Trophoblast cell (in vitro differentiated cells and primary cell): ENCODE results near the gene LNPK.
A peak's percentile ranks its signal among the peaks of the same experiment; 100 is the strongest.

ENCODE experiments used
- DNase-seq, 2 donors: peaks; one replicate each; pipeline ENCODE4 v3.0.0-alpha.2; 2016
- H2AFZ ChIP-seq: 2 replicates; pipeline ENCODE4 v1.6.1; 2013; ENCODE audit warnings: low read length, moderate library complexity, mild to moderate bottlenecking; ENCODE audit not compliant: insufficient read depth, poor library complexity
- H2AK5ac ChIP-seq: 2 replicates; pipeline ENCODE4 v1.6.1; 2013; ENCODE audit warnings: mild to moderate bottlenecking, low read length
- H2BK120ac ChIP-seq: 2 replicates; pipeline ENCODE4 v1.6.1; 2013; ENCODE audit warnings: low read length, mild to moderate bottlenecking, moderate library complexity; ENCODE audit not compliant: insufficient read depth, poor library complexity
- H2BK12ac ChIP-seq: 2 replicates; pipeline ENCODE4 v1.6.1; 2013; ENCODE audit warnings: mild to moderate bottlenecking, low read length, moderate library complexity
- H2BK5ac ChIP-seq: 2 replicates; pipeline ENCODE4 v1.6.1; 2013; ENCODE audit warnings: low read length, low read depth, moderate library complexity, mild to moderate bottlenecking; ENCODE audit not compliant: poor library complexity
- H3K14ac ChIP-seq: 2 replicates; pipeline ENCODE4 v1.6.1; 2013; ENCODE audit warnings: mild to moderate bottlenecking, low read length
- H3K18ac ChIP-seq: 2 replicates; pipeline ENCODE4 v1.6.1; 2013; ENCODE audit warnings: mild to moderate bottlenecking, low read length
- H3K23ac ChIP-seq: 2 replicates; pipeline ENCODE4 v1.6.1; 2013; ENCODE audit warnings: low read length
- H3K27ac ChIP-seq: 2 replicates; pipeline ENCODE4 v1.5.1; 2013; ENCODE audit warnings: low read depth, mild to moderate bottlenecking, inconsistent platforms, low read length, moderate library complexity
- H3K27me3 ChIP-seq: 2 replicates; pipeline ENCODE4 v1.6.1; 2013; ENCODE audit warnings: inconsistent platforms, mild to moderate bottlenecking, low read length, moderate library complexity; ENCODE audit not compliant: insufficient read depth
- H3K36me3 ChIP-seq, 2 experiments: 1 replicate in 1 of 2; 2 replicates in 1 of 2; pipeline ENCODE4 v1.6.1; 2013; ENCODE audit warnings: low read length in 2 of 2, mild to moderate bottlenecking in 2 of 2, moderate library complexity in 1 of 2; ENCODE audit not compliant: insufficient read depth in 2 of 2, control insufficient read depth in 1 of 2
- H3K4ac ChIP-seq: 2 replicates; pipeline ENCODE4 v1.6.1; 2013; ENCODE audit warnings: low read depth, mild to moderate bottlenecking, low read length, moderate library complexity
- H3K4me1 ChIP-seq, 2 experiments: 1 replicate in 1 of 2; 2 replicates in 1 of 2; pipeline ENCODE4 v1.6.1; 2013; ENCODE audit warnings: low read length in 2 of 2, mild to moderate bottlenecking in 2 of 2, moderate library complexity in 1 of 2; ENCODE audit not compliant: insufficient read depth in 2 of 2, control insufficient read depth in 1 of 2
- H3K4me2 ChIP-seq: 2 replicates; pipeline ENCODE4 v1.6.1; 2013; ENCODE audit warnings: inconsistent platforms, mild to moderate bottlenecking, low read length, moderate library complexity
- H3K4me3 ChIP-seq: 2 replicates; pipeline ENCODE4 v1.5.1; 2013; ENCODE audit warnings: mild to moderate bottlenecking, low read depth, low read length, inconsistent platforms
- H3K79me1 ChIP-seq: one replicate; pipeline ENCODE4 v1.6.1; 2013; ENCODE audit warnings: low read length
- H3K79me2 ChIP-seq: 2 replicates; pipeline ENCODE4 v1.6.1; 2013; ENCODE audit warnings: low read length, mild to moderate bottlenecking; ENCODE audit not compliant: control insufficient read depth, insufficient read depth, poor library complexity
- H3K9ac ChIP-seq: 2 replicates; pipeline ENCODE4 v1.6.1; 2013; ENCODE audit warnings: mild to moderate bottlenecking, low read length
- H3K9me3 ChIP-seq: 2 replicates; pipeline ENCODE4 v1.6.1; 2013; ENCODE audit warnings: low read depth, mild to moderate bottlenecking, control low read depth, inconsistent platforms, low read length; ENCODE audit not compliant: insufficient read depth
- H4K12ac ChIP-seq: 2 replicates; pipeline ENCODE4 v1.6.1; 2013; ENCODE audit warnings: low read depth, mild to moderate bottlenecking, low read length, moderate library complexity
- H4K8ac ChIP-seq: 2 replicates; pipeline ENCODE4 v1.6.1; 2013; ENCODE audit warnings: low read depth, mild to moderate bottlenecking, low read length, moderate library complexity
- H4K91ac ChIP-seq: one replicate; pipeline ENCODE4 v1.6.1; 2013; ENCODE audit warnings: low read depth, mild to moderate bottlenecking, low read length, moderate library complexity
- WGBS: extraction: QIAGEN DNeasy Blood & Tissue Kit; methylation state at CpG from one replicate; pipeline ENCODE4 v1.1.7; 2013; ENCODE audit warnings: missing lambda C conversion rate; ENCODE audit not compliant: insufficient read length, insufficient coverage; ENCODE audit errors: extremely low coverage; 5-methylcytosine and 5-hydroxymethylcytosine counted together

LNPK gene

GRCh38 chr2:176020400-176020799, 18.3 kb upstream of the LNPK start:
- no peak for DNase-seq
- H3K14ac ChIP-seq: no peak overlapping the region
- no peaks in the 10 kb centered on the region for H3K27me3 ChIP-seq
- H2AFZ ChIP-seq: no peak overlapping the region
- H3K9ac ChIP-seq: no peak overlapping the region
- no peak overlapping the region for H2BK12ac ChIP-seq
- H3K4me3 ChIP-seq: no peak overlapping the region
- H3K36me3 ChIP-seq: no peaks in the 10 kb centered on the region
- no peak overlapping the region for H3K4me2 ChIP-seq
- H3K79me2 ChIP-seq: no peaks in the 10 kb centered on the region
- no peaks in the 10 kb centered on the region for H3K9me3 ChIP-seq
- H2BK120ac ChIP-seq: no peak overlapping the region
- no peak overlapping the region for H2BK5ac ChIP-seq
- H3K27ac ChIP-seq: no peak overlapping the region
- H2AK5ac ChIP-seq: no peak overlapping the region
- no peaks in the 10 kb centered on the region for H3K79me1 ChIP-seq
- no peak overlapping the region for H3K23ac ChIP-seq
- no peak overlapping the region for H3K18ac ChIP-seq
- no peak overlapping the region for H4K91ac ChIP-seq
- H4K12ac ChIP-seq: no peak overlapping the region
- H3K4ac ChIP-seq: no peak overlapping the region
- H3K4me1 ChIP-seq: peaks cover 0 to 2% of the 10 kb centered on the region in 2 experiments
- WGBS: no CpG with 5 or more reads among the region's 6 CpGs
- no peak overlapping the region for H4K8ac ChIP-seq

- Histone ChIP-seq H3K9me3 (no peaks in the 10 kb centered on the region), H3K14ac (no peak overlapping the region), H2AFZ (no peak overlapping the region), H2AK5ac (no peak overlapping the region), H4K12ac (no peak overlapping the region), H3K36me3 (no peaks in the 10 kb centered on the region), H3K79me2 (no peaks in the 10 kb centered on the region), H2BK120ac (no peak overlapping the region), H3K23ac (no peak overlapping the region), H2BK5ac (no peak overlapping the region), H3K4me1 (peaks cover 0 to 2% of the 10 kb centered on the region in 2 experiments), H3K4ac (no peak overlapping the region), H3K27ac (no peak overlapping the region), H3K4me3 (no peak overlapping the region), H3K9ac (no peak overlapping the region), H4K8ac (no peak overlapping the region), H3K27me3 (no peaks in the 10 kb centered on the region), H3K79me1 (no peaks in the 10 kb centered on the region), H3K18ac (no peak overlapping the region), H3K4me2 (no peak overlapping the region), H4K91ac (no peak overlapping the region), H2BK12ac (no peak overlapping the region)
- no peak for DNase-seq
- WGBS: no CpG with 5 or more reads among the region's 1 CpG
These were observed 16.6 kb upstream of the LNPK start for GRCh38 chr2:176018708-176019107.

- no peak overlapping the region for H3K27ac ChIP-seq
- no peak overlapping the region for H2AFZ ChIP-seq
- no peak overlapping the region for H3K14ac ChIP-seq
- H3K23ac ChIP-seq: no peak overlapping the region
- H2AK5ac ChIP-seq: no peak overlapping the region
- no peak overlapping the region for H3K4me3 ChIP-seq
- no peaks in the 10 kb centered on the region for H3K4me1 ChIP-seq
- H3K79me2 ChIP-seq: no peaks in the 10 kb centered on the region
- H4K8ac ChIP-seq: no peak overlapping the region
- H3K9ac ChIP-seq: no peak overlapping the region
- no peak overlapping the region for H2BK120ac ChIP-seq
- H2BK5ac ChIP-seq: no peak overlapping the region
- H3K4me2 ChIP-seq: peak overlapping the region; percentile 27
- H3K79me1 ChIP-seq: no peaks in the 10 kb centered on the region
- WGBS: 100% methylated on average over 2 of the region's 2 CpGs
- H2BK12ac ChIP-seq: no peak overlapping the region
- H4K91ac ChIP-seq: no peak overlapping the region
- no peaks in the 10 kb centered on the region for H3K27me3 ChIP-seq
- H4K12ac ChIP-seq: no peak overlapping the region
- DNase-seq: no peak
- no peak overlapping the region for H3K18ac ChIP-seq
- no peaks in the 10 kb centered on the region for H3K36me3 ChIP-seq
- no peaks in the 10 kb centered on the region for H3K9me3 ChIP-seq
- no peak overlapping the region for H3K4ac ChIP-seq
These were observed 7.4 kb upstream of the LNPK start for GRCh38 chr2:176009445-176009844.

- Histone ChIP-seq H3K14ac (no peak overlapping the region), H3K9ac (no peak overlapping the region), H3K4me2 (no peak overlapping the region), H2BK12ac (no peak overlapping the region), H4K91ac (no peak overlapping the region), H3K4me3 (no peak overlapping the region), H3K18ac (no peak overlapping the region), H3K36me3 (no peaks in the 10 kb centered on the region), H3K4me1 (peaks cover 5 to 8% of the 10 kb centered on the region in 2 experiments), H2BK120ac (no peak overlapping the region), H2AK5ac (no peak overlapping the region), H4K8ac (no peak overlapping the region), H3K79me1 (peaks cover 12% of the 10 kb centered on the region), H2AFZ (no peak overlapping the region), H3K23ac (no peak overlapping the region), H3K4ac (no peak overlapping the region), H3K79me2 (peaks cover 2% of the 10 kb centered on the region), H3K27me3 (no peaks in the 10 kb centered on the region), H2BK5ac (no peak overlapping the region), H3K9me3 (no peaks in the 10 kb centered on the region), H4K12ac (no peak overlapping the region), H3K27ac (no peak overlapping the region)
- no peak for DNase-seq
- no CpG with 5 or more reads among the region's 1 CpG for WGBS
These were observed 2.9 kb upstream of the LNPK start for GRCh38 chr2:176004934-176005333.
